CD4-positive, alpha-beta T cell treated with Interleukin-6 for 4 hours (primary cell): ENCODE data around the gene LRRC28.
"Not testable (repeated sequence)": the region's sequence is repeated elsewhere in the genome, so short reads cannot be mapped to it uniquely, and the experiment has no call there.

Source experiments
- DNase-seq: peaks from one replicate; pipeline ENCODE4 v3.0.0-alpha.2; 2020; ENCODE audit warnings: mixed read lengths

The LRRC28 gene

GRCh38 chr15:99250857-99251841 is at the start of gene LRRC28:
LRRC28 (plus strand) TSS chr15:99251481; CDS start chr15:99255958, 4,477 bp downstream.
- DNase-seq = peak; percentile 94

DNA sequence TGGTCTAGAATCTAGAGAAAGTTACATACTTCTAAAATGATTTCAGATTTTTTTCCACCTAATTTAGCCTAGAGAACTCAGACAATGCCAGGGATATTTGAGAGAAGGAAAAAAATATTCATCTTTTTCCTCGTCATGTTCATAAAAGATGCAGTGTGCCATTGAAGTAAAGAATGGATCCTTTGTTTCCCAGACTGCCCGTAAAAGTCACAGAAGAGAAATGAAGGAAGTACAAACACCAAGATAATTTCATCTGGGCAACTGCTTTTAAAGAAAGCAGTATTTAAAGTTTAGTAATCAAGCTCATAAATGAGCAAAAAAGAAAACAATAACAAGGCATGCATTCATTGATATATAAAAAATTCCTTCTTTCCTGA is 49.1 kb upstream of the LRRC28 start:
- no peak for DNase-seq

DNA sequence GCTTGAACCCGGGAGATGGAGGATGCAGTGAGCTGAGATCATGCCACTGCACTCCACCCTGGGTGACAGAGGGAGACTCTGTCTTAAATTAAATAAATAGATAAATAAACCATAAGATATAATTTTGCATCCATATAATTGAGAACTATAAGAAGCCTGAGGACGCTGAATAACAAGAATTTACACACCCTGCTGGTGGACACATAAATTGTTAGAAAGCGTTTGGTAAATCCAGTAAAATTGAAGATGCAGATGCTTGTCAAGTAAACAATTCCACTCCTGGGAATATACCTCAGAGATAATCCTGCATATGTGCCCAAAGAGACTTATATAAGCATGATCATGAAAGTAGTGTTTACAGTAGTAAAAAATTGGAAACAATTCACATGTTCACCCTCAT is 43.6 kb upstream of the LRRC28 start:
- DNase-seq = no peak

GRCh38 chr15:99209326-99209725 is 42.0 kb upstream of the LRRC28 start:
- no peak for DNase-seq

GRCh38 chr15:99210334-99210733 is 40.9 kb upstream of the LRRC28 start:
- no peak for DNase-seq

GRCh38 chr15:99211926-99212325 is 39.4 kb upstream of the LRRC28 start:
- DNase-seq = no peak

DNA sequence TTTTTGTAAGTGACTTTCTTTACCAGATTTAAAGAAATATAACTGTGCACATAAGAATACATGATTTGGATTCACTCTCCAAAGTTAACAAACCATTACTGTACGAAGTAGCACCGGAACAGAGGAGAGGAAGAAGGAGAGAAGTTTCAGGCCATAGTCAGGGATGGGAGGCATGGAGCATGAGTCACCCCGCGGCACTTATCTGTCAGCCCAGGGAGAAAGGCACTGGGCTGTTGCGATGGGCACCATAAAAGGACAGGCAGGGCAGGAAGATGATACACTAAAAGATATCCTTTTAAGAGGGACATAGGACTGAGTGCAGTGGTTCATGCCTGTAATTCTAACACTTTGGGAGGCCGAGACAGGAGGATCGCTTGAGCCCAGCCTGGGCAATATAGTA is 38.9 kb upstream of the LRRC28 start:
- DNase-seq = no peak

DNA sequence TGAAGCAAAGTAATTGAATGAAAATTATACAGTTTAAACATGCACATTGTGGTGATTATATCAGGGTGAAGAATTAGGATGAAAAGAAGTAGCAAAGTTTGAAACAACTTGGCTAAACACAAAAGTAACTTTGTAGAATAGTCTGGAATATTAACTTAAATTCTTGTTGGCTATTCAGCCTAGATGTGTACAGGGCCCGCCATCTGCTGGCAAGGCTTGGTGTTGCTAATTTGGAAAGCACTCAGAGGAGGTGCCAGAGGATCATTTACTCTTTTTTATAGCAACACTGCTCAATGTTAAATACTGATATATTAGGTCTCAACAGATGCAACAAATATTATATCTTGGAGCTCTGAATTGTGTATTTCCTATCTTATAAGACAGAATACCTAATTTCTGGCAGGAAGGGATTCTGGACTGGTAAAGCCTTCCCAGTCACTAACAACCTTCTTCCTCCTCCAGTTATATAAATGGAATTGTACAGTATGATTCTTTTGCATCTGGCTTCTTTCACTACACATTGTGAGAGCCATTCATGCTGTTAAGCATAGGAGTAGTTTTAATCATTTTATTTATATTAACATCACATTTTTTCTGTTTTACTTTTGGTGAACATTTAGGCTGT is 38.0 kb upstream of the LRRC28 start:
- peak; percentile 61 for DNase-seq

GRCh38 chr15:99224372-99225214 is 26.7 kb upstream of the LRRC28 start:
- DNase-seq = no peak

GRCh38 chr15:99226802-99227201 is 24.5 kb upstream of the LRRC28 start:
- DNase-seq = no peak

GRCh38 chr15:99228120-99228770 is 23.0 kb upstream of the LRRC28 start:
- DNase-seq = no peak

DNA sequence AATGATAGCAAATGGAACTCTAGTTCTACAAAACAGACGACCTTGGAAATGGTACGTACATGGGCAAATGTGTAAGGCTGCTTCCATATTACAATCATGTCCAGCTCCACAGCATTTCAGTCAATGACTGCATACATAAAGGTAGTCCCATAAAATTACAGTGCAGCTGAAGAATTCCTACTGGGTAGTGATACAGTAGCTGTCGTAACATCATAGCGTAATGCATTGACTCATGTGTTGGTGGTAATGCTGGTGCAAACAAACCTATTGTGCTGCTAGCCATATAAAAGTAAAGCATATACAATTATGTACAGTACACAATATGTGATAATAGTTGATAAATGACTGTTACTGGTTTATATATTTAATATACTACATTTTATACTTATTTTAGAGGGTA is 20.4 kb upstream of the LRRC28 start:
- DNase-seq = no peak

GRCh38 chr15:99232740-99233139 is 18.5 kb upstream of the LRRC28 start:
- DNase-seq = no peak

DNA sequence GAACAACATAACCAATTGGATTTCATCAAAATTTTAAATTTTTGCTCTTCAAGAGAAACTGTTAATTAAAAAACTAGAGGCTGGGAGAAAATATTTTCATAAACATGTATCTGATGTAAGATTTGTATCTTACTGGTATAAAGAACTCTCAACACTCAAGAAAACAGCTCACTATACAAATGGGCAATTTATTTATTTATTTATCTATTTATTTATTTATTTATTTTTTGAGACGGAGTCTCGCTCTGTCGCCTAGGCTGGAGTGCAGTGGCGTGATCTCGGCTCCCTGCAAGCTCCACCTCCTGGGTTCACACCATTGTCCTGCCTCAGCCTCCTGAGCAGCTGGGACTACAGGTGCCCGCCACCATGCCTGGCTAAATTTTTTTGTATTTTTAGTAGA is 17.1 kb upstream of the LRRC28 start:
- not testable (repeated sequence) for DNase-seq

- DNase-seq = no peak
Observed at GRCh38 chr15:99238849-99239248, 12.4 kb upstream of the LRRC28 start.

- no peak for DNase-seq
Observed at GRCh38 chr15:99239545-99240198, 11.6 kb upstream of the LRRC28 start.

- no peak for DNase-seq
Observed at GRCh38 chr15:99241752-99242151, 9.5 kb upstream of the LRRC28 start.

DNA sequence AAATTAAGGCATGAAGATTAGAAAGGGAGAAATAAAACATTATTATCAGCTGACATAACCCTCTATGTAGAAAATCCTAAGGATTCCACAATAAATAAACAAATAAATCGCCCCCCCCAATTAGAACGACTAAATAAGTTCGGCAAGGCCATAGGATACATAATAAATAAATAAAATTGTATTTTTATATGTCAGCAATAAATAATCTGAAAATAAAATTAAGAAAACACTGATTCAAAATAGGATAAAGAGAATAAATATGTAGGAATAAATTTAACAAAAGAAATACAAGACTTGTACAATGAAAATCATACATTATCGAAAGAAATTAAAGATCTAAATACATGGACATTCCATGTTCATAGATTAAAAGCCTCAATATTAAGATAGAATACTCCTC is 7.0 kb upstream of the LRRC28 start:
- no peak for DNase-seq

- no peak for DNase-seq
Observed at GRCh38 chr15:99247062-99247461, 4.2 kb upstream of the LRRC28 start.

- no peak for DNase-seq
Observed at GRCh38 chr15:99248000-99248715, 3.1 kb upstream of the LRRC28 start.

- DNase-seq = no peak
Observed at GRCh38 chr15:99249270-99249841, 1.9 kb upstream of the LRRC28 start, which contains the start of gene TTC23. TTC23 (minus strand) TSS chr15:99249581; CDS start chr15:99228712, 20,869 bp downstream.
